ENCODE results near the gene CISD3.
"Not testable (repeated sequence)": the region's sequence is repeated elsewhere in the genome, so short reads cannot be mapped to it uniquely, and the experiment has no call there.

The CISD3 gene

DNA sequence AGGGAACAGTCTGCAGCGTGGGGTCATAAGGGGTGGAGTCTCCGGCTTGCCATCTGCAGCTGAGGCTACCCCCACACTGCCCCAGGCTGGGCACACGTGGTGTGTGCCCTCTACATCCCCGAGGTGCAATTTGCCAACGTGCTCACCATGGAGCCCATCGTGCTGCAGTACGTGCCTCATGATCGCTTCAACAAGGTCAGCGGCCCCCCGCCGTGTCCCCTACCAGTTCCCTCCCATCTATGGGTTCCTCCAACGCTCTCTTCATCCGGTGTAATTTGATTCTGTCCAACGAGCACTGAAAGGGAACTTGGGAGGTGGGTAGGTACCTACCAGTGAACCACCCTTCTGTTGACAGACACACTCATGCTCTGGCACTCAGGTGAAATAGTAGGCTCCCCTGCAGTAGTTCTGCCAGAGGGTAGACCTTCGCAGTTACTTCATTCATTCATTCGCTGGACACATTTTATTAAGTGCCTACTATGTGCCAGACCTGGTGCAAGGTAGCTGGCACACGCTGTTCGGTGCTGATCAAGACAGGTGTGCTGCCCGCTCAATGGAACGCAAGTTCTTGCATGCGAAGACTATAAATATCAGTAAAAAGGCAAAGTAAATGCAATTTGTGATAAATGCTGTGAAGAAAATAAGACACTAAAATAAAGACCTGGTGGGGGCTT is 22.3 kb upstream of the CISD3 start:
- DNase-seq (ENCODE audit: low read depth in 1 of 2, low spot score in 1 of 2): no peak

DNA sequence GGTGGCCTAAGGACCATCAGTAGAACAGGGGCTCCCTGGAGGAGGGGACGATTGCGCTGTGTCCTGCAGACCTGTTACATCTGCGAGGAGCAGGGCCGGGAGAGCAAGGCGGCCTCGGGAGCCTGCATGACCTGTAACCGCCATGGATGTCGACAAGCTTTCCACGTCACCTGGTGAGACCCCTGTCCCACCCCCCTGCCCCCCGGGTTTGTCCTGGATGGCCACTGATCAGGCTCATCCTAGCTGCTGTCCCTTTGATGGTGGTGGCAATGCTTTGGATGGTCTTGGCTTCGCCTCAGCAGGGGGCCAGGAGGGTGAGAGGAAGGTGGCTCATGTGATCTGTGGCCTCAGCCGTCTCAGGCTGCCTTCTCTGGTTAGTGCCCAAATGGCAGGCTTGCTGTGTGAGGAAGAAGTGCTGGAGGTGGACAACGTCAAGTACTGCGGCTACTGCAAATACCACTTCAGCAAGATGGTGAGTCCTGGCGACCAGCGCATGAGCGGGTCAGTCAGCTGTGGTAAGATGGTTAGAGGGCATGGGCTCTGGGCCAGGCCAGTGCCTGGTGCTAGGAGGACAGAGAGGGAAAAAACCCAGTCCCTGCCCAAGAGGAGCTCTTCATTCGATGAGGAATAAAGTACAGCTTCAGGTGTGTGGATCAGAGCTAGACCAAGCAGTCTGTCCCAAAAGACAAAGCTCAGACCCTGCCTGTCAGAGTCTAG is 20.9 kb upstream of the CISD3 start:
- no peak for DNase-seq (ENCODE audit: low read depth in 1 of 2, low spot score in 1 of 2)

DNA sequence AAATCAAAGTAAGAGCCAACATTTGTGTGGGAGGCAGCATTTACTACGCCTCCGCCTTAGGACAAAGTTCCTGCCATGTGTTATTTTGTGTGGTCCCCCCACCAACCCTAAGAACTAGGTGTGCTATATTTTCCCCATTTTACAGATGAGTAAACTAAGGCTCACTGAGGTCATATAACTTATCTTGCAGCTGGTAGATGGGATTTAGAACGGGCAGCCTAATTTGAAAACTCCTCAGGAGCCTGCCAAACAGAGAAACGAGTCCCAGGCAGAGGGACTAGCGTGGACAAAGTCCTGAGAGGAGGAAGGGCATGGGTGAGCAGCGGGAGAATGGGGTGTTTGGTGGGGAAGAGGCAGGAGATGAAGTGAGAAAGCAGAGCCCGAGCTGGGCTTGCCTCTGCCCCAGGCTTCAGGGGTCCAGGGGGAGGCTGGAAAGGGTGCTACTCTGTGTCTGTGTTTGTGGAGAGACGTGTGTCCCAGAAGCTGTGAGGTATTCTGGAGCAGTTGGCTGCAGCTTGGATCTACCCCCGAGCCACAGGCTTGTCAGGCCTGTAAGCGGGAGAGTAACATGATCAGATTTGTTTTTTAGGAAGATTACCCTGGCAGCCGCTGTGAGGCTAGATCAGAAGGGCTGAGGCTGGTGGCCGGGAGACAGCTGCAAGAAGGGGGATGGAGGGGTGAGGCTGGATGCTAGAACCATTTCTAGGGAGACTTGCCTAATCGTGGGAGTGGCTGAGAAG is 20.1 kb upstream of the CISD3 start:
- DNase-seq (ENCODE audit: low read depth in 1 of 2, low spot score in 1 of 2): no peak

DNA sequence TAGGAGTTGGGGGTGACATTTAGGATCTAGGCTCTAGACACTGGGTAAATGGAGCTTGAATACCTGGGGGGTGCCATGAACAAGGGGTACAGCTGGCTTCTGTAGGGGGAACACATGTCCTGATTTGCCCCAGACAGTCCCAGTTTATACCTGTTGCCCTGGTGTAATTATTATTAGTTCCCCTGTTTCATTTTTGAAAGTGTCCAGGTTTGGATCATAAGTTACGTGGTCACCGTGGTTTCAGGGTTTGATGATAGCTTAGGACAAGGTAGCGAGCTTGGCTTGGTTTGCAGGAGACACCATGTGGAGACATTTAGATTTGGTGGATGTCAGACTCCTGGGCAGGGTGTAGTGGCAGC is 19.6 kb upstream of the CISD3 start:
- no peak for DNase-seq (ENCODE audit: low read depth in 1 of 2, low spot score in 1 of 2)

DNA sequence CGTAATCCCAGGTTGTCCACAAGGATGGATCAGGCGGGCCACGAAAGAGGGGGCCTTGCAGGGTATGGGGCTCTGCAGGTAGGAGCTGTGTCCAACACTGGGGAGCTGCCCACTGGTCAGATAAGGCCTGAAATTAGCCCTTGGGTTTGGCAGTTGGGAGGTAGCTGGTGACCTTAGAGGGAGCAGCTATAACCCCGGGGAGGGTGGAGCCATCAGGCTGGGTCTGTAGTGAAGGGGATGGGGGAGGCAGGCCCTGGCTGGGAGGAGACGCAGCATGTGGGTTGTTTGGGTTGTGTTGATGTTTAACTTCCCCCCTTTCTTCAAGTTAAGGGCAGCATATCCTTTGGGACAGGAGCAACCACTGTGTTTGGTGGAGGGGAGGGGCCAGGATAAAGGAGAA is 19.2 kb upstream of the CISD3 start:
- DNase-seq (ENCODE audit: low read depth in 1 of 2, low spot score in 1 of 2): no peak

DNA sequence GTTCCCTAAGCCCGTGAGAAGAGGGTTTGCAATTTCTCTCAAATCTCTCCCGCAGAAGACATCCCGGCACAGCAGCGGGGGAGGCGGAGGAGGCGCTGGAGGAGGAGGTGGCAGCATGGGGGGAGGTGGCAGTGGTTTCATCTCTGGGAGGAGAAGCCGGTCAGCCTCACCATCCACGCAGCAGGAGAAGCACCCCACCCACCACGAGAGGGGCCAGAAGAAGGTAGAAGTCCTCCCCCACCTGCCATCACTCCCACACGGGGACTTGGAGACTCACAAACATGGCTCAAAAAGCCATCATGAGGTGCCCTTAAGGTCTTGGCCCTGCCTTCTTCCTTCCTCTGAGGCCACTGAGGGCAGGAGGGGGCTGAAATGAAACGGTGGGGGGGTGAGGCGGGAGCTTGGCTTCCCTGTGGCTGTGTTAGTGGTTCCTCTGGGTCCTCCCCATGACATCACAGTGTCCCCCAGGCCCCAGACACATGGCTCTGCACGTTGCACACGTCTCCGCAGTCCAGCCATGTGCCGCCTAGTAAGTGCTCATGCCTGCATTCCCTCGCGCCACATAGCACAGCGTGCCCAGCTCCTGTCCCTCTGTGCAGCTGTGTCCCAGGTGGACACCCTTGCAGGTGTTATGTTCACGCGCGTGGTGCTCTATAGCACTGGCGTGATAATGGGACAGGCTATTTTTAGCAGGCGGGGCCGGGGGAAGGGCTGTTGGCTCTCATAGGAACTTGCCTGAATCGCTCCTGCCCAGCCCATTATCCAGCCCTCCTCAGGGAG is 18.2 kb upstream of the CISD3 start:
- no peak for DNase-seq (ENCODE audit: low read depth in 1 of 2, low spot score in 1 of 2)

DNA sequence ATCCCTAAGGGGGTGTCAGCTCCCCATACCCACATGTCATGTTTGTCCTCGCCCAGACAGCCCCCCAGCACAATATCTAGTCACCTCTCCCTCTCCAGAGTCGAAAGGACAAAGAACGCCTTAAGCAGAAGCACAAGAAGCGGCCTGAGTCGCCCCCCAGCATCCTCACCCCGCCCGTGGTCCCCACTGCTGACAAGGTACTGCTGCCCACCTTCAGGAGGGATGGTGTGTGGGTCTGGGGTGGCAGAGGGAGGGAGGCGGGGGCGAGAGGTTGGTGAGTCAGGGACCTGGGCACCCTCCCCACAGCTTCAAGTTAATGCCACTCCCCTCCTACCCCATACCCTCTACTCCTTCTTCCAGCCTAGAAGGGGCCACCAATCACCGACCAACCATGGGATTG is 17.5 kb upstream of the CISD3 start:
- DNase-seq (ENCODE audit: low read depth in 1 of 2, low spot score in 1 of 2): no peak

DNA sequence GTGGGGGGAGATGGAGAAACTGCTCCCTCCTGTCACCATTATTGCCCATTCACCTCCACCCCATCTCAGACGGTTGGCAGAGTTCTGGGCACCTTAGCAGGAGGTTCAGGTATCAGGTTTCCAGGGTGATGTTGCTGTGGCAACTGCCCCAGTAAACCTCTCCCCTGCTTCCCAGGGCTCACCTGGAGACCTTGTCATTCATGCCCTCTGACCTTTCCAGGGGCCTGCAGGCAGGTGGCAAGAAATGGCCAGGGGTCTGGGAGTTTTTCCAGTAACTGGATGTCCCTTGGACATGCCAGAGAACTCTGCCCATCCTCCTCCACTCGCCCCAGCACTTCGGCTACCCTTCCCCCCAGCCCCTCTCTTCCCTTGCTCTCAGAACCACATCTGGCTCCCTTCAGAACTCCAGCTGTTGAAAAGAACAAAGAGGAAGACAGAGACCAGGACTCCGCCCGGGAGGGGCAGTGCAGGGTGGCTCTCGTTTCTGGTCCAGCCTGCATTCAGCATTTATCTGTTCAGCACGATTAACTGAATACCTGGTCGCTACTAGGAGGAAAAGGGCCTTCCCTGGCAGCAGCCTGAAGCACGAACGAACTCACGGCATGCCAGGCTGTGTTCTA is 16.6 kb upstream of the CISD3 start:
- no peak for DNase-seq (ENCODE audit: low read depth in 1 of 2, low spot score in 1 of 2)

DNA sequence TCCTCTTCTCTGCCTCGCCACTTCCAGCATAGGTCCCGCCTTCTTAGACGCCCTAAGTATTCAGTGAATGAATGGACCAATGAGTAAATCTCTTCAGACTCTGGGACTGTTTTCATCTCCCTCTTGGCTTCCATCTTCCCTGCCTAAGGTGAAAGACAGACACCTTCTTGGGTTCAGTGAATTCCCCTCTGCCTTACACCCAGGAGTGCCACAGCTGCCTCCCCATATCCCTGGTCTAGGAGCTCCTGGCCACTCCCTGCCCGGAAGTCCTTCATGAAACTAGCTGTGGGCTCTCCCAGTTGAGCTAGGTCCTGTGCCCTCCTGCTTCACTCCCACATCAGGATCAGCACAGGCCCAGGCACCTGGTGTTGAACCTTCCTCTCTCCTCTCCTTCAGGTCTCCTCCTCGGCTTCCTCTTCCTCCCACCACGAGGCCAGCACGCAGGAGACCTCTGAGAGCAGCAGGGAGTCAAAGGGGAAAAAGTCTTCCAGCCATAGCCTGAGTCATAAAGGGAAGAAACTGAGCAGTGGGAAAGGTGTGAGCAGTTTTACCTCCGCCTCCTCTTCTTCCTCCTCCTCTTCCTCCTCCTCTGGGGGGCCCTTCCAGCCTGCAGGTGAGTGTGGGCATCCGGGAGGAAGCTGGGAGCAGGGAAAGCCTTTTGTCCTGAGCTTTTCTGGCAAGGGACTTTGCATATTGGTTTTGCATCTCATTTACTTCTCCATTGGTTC is 14.8 kb upstream of the CISD3 start:
- no peak for DNase-seq (ENCODE audit: low read depth in 1 of 2, low spot score in 1 of 2)

DNA sequence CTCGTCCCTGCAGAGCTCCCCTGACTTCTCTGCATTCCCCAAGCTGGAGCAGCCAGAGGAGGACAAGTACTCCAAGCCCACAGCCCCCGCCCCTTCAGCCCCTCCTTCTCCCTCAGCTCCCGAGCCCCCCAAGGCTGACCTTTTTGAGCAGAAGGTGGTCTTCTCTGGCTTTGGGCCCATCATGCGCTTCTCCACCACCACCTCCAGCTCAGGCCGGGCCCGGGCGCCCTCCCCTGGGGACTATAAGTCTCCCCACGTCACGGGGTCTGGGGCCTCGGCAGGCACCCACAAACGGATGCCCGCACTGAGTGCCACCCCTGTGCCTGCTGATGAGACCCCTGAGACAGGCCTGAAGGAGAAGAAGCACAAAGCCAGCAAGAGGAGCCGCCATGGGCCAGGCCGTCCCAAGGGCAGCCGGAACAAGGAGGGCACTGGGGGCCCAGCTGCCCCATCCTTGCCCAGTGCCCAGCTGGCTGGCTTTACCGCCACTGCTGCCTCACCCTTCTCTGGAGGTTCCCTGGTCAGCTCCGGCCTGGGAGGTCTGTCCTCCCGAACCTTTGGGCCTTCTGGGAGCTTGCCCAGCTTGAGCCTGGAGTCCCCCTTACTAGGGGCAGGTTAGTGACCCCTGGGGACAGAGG is 13.7 kb upstream of the CISD3 start:
- DNase-seq (ENCODE audit: low read depth in 1 of 2, low spot score in 1 of 2): no peak

DNA sequence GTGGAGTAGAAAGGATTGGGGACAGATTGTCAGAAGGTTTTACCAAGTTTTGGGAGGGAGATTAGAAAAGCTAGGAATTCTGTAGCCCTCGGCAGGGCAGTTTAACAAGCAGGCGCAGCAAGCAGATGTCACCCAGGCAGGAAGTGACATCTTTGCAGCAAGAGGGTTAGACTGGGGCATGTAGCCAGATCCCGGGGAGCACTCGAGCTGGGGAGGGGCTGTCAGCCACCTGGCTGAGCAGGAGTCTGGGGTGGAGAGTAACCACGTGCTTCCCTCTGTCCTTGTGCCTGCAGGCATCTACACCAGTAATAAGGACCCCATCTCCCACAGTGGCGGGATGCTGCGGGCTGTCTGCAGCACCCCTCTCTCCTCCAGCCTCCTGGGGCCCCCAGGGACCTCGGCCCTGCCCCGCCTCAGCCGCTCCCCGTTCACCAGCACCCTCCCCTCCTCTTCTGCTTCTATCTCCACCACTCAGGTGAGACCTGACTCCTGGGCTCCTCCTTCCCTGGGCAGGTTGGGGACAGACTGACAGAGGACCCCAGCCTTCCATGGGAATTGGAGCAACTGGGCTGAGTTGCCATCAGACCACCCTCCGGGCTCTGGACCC is 12.9 kb upstream of the CISD3 start:
- DNase-seq (ENCODE audit: low read depth in 1 of 2, low spot score in 1 of 2): no peak

DNA sequence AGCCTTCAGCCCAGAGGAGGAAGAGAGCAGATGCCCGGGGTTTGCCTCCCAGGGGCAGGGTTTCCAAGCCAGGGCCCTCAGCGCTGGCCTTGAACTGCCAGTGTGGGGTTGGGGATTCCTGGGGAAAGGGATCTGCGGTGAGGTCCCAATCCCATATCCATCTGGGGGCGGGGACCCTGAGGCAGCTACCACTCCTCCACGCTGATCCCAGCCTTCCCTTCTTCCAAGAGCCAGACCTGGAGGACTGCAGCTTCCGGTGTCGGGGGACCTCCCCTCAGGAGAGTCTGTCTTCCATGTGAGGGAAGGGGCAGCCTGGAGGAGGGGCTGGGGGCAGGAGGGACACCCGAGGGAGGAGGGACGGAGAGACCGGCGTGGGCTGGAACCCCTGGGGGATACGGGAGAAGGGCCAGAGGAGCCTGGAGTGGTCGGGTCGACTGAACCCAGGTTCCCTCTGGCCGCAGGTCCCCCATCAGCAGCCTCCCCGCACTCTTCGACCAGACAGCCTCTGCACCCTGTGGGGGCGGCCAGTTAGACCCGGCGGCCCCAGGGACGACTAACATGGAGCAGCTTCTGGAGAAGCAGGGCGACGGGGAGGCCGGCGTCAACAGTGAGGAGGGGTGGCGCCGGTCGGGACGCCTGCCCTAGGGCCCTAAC is 10.7 kb upstream of the CISD3 start:
- DNase-seq (ENCODE audit: low read depth in 1 of 2, low spot score in 1 of 2): no peak

DNA sequence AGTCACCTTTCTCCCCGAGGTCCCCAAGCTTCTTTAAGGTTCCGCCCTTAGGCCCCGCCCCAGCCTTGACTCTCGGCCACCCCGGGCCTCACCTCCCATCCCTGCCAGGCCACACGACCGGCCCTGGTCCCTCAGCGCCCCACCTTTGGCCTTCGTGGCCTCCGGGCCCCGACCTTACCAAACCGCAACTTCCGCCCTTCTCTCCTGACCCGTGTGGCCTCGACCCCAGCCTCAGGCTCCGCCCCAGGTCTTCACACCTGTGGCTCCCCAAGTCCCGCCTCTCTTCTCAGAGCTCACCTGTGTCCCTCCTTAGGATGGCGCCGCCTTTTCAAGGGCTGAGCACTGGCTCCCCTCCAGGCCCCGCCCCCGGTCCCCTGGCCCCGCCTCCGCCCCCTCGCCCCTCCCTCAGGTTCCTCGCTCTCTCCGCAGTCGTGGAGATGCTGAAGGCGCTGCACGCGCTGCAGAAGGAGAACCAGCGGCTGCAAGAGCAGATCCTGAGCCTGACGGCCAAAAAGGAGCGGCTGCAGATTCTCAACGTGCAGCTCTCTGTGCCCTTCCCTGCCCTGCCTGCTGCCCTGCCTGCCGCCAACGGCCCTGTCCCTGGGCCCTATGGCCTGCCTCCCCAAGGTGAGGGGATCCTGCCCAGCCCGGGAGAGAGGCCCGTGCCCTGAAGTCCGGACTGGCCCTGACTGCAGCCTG is 10.0 kb upstream of the CISD3 start:
- no peak for DNase-seq (ENCODE audit: low read depth in 1 of 2, low spot score in 1 of 2)

DNA sequence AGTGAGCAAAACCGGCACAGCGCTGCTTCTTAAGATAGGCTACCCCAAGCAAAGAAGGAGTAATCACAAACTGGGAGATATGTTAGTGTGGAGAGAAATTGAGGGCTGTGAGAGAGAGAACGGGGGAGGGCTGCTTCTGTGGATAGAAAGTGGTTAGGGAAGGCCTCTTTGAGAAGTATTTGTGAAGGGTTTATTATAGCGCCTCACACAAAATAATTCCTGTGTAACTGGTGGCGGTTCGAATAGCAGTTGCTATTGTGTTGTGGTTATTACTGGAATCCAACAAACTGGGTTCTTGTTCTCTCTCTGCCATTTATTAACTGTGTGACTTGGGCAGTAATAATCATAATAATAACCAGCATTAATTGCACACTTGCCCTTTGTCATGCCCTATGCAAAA is 9.2 kb upstream of the CISD3 start:
- DNase-seq (ENCODE audit: low read depth in 1 of 2, low spot score in 1 of 2): no peak

DNA sequence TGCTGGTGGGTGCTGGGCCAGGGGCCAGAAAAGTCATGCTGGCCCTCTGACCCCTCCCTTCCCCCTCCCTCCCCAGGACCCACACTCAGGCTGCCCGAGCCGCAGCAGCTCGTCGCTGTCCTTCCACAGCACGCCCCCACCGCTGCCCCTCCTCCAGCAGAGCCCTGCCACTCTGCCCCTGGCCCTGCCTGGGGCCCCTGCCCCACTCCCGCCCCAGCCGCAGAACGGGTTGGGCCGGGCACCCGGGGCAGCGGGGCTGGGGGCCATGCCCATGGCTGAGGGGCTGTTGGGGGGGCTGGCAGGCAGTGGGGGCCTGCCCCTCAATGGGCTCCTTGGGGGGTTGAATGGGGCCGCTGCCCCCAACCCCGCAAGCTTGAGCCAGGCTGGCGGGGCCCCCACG is 8.3 kb upstream of the CISD3 start:
- no peak for DNase-seq (ENCODE audit: low read depth in 1 of 2, low spot score in 1 of 2)

DNA sequence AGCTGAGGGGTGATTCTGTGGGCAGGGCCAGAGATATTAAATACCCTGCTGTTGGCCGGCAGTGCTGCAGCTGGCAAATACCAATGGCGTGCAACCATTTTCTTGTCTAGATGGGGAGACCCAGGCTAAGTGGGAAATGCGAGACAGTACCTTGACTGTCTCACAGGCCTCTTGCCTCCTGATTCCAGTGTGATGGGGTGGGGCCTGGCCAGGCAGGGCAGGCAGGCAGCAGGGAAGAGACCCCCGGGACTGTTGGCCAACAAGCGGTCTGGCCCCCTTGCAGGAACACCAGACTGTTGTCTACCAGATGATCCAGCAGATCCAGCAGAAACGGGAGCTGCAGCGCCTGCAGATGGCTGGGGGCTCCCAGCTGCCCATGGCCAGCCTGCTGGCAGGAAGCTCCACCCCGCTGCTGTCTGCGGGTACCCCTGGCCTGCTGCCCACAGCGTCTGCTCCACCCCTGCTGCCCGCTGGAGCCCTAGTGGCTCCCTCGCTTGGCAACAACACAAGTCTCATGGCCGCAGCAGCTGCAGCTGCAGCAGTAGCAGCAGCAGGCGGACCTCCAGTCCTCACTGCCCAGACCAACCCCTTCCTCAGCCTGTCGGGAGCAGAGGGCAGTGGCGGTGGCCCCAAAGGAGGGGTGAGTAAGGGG is 5.7 kb upstream of the CISD3 start:
- DNase-seq (ENCODE audit: low read depth in 1 of 2, low spot score in 1 of 2): no peak

DNA sequence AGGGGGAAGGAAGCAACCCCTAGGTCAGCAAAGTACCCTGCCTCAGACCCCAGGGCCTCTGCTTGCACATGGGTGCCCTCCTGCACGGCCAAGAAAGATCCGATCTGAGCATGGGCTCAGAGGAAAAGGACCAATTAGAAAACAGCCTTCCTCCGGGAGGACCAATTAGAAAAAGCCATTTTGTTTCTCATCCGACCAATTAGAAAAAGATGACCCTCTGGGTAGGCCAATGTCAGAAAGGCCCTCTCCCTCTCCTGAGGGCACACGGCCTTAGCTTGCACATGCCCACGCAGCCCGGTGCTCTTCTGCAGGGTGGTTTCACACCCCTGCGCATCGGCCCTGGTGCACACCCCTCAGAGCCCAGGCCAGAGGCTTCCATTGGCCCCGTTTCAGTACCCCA is 5.1 kb upstream of the CISD3 start:
- no peak for DNase-seq (ENCODE audit: low read depth in 1 of 2, low spot score in 1 of 2)

DNA sequence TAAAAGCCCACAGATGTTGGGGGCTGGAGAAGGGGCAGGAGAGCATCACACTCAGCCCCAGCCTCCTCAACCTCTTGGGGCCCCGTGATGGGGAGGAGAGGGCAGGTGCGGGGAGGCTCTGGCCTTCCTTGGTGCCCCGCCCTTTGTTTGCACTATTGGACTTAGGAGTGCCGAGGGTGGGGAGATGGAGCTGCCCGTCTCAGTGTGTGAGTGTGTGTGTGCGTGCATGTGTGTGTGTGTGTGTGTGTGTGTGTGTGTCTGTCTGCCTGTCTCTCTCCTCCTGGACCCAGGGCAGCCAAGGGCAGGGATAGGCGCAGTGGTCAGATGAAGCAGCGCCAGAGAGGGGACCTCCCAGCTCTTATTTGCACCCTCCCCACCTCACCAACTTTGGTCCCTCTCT is 4.0 kb upstream of the CISD3 start:
- DNase-seq (ENCODE audit: low read depth in 1 of 2, low spot score in 1 of 2): not testable (repeated sequence)

Measured in stimulated activated CD4-positive, alpha-beta T cell treated with anti-CD3 and anti-CD28 coated beads, Interleukin-15, amount 100 ng/mL, for 1 hour (primary cell).